ENCODE results near the gene ARPC2. TPM values are rescaled to one million over a fixed set of nuclear protein-coding genes. Genes with fewer than 3 reads are reported as not detected.
A peak's percentile ranks its signal among the peaks of the same experiment; 100 is the strongest.

Gene ARPC2
- total and polyA plus RNA-seq, 2 of the 13 experiments (the other 11 are each of a cell fraction or from before 2014, with no cell fraction given): 168 to 303 TPM

DNA sequence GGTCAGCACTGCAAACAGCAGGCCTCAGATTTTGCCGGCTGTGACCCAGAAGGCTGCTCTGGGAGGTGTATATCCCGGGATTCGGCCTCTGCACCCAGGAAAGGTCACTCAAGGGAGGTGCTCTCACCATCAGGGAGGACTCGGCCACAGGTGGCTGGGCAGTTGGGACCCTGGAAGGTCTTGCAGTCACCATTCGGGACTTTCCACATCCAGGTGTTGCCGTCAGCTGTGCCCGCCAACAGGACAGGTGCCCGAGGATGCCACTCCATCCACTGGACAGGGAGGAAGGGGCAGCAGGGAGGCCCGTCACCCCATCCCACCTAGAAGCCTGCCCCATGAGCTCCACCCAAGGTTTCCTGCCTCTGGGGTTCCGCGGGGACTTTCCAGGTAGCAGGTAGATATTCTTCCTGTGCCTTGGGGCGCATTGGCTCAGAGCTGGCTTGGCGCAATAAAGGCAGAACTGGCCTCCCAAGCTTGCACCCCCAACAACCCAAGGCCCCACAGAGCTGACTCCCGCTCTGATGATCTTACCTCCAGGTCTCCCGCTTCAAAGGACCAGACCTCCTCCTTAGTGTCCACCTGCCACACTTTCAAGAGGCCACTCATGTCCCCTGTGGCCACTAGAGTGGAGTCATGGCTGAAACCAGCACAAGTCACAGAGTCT is 49.5 kb downstream of the ARPC2 start (continued):
- TF ChIP-seq NR2F2 (IDR thresholded peaks at IDR 0.05; ENCODE audit: borderline replicate concordance, low read depth): no peak
- peak; percentile 42 for TF ChIP-seq AGO2 (optimal IDR thresholded peaks at IDR 0.05; ENCODE audit: low read depth, low read length)
- no peak for TF ChIP-seq ZNF260 (CRISPR knock-in tag; IDR thresholded peaks at IDR 0.05; ENCODE audit: borderline replicate concordance, low read depth)
- no peak for TF ChIP-seq ZFP1 (CRISPR knock-in tag; IDR thresholded peaks at IDR 0.05)
- peak; percentile 18; the same call in 1 of the 2 replicates for TF ChIP-seq ZFY (CRISPR knock-in tag; IDR thresholded peaks at IDR 0.05)
- TF ChIP-seq FOSL2 (CRISPR knock-in tag; IDR thresholded peaks at IDR 0.05): no peak
- TF ChIP-seq MEF2D (CRISPR knock-in tag; IDR thresholded peaks at IDR 0.05): no peak
- no peak for TF ChIP-seq ZNF160 (CRISPR knock-in tag; IDR thresholded peaks at IDR 0.05)
- no peak for TF ChIP-seq ZNF562 (CRISPR knock-in tag; IDR thresholded peaks at IDR 0.05; ENCODE audit: borderline replicate concordance)
- TF ChIP-seq, protein P1, sequence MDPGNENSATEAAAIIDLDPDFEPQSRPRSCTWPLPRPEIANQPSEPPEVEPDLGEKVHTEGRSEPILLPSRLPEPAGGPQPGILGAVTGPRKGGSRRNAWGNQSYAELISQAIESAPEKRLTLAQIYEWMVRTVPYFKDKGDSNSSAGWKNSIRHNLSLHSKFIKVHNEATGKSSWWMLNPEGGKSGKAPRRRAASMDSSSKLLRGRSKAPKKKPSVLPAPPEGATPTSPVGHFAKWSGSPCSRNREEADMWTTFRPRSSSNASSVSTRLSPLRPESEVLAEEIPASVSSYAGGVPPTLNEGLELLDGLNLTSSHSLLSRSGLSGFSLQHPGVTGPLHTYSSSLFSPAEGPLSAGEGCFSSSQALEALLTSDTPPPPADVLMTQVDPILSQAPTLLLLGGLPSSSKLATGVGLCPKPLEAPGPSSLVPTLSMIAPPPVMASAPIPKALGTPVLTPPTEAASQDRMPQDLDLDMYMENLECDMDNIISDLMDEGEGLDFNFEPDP (CRISPR knock-in tag; conservative IDR thresholded peaks at IDR 0.05): no peak
- peak; percentile 34 for TF ChIP-seq ZEB1 (IDR thresholded peaks at IDR 0.05; ENCODE audit: insufficient replicate concordance, low read depth)
- TF ChIP-seq ZNF484 (CRISPR knock-in tag; IDR thresholded peaks at IDR 0.05; ENCODE audit: borderline replicate concordance, low read depth): no peak
- TF ChIP-seq, protein P2, sequence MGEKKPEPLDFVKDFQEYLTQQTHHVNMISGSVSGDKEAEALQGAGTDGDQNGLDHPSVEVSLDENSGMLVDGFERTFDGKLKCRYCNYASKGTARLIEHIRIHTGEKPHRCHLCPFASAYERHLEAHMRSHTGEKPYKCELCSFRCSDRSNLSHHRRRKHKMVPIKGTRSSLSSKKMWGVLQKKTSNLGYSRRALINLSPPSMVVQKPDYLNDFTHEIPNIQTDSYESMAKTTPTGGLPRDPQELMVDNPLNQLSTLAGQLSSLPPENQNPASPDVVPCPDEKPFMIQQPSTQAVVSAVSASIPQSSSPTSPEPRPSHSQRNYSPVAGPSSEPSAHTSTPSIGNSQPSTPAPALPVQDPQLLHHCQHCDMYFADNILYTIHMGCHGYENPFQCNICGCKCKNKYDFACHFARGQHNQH (CRISPR knock-in tag; IDR thresholded peaks at IDR 0.05): no peak
- no peak for TF ChIP-seq NONO (IDR thresholded peaks at IDR 0.05)
- no peak for TF ChIP-seq NONO (CRISPR knock-in tag; conservative IDR thresholded peaks at IDR 0.05)
- TF ChIP-seq CREB1 (IDR thresholded peaks at IDR 0.05): no peak
- no peak for TF ChIP-seq CREB1 (CRISPR knock-in tag; IDR thresholded peaks at IDR 0.05)
- TF ChIP-seq, protein P3, sequence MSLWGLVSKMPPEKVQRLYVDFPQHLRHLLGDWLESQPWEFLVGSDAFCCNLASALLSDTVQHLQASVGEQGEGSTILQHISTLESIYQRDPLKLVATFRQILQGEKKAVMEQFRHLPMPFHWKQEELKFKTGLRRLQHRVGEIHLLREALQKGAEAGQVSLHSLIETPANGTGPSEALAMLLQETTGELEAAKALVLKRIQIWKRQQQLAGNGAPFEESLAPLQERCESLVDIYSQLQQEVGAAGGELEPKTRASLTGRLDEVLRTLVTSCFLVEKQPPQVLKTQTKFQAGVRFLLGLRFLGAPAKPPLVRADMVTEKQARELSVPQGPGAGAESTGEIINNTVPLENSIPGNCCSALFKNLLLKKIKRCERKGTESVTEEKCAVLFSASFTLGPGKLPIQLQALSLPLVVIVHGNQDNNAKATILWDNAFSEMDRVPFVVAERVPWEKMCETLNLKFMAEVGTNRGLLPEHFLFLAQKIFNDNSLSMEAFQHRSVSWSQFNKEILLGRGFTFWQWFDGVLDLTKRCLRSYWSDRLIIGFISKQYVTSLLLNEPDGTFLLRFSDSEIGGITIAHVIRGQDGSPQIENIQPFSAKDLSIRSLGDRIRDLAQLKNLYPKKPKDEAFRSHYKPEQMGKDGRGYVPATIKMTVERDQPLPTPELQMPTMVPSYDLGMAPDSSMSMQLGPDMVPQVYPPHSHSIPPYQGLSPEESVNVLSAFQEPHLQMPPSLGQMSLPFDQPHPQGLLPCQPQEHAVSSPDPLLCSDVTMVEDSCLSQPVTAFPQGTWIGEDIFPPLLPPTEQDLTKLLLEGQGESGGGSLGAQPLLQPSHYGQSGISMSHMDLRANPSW (CRISPR knock-in tag; IDR thresholded peaks at IDR 0.05; ENCODE audit: borderline replicate concordance): no peak
- TF ChIP-seq RBAK (CRISPR knock-in tag; IDR thresholded peaks at IDR 0.05): no peak
- TF ChIP-seq ZNF30 (CRISPR knock-in tag; IDR thresholded peaks at IDR 0.05): no peak
- TF ChIP-seq POLR2A (IDR thresholded peaks at IDR 0.05; ENCODE audit: insufficient read depth in 1 of 2, low read depth in 2 of 2, low read length in 2 of 2): 0 out of 4 replicates have a peak, but pooled peaks of 1 of the 2 experiments have one; percentile 13
- TF ChIP-seq KDM2A (CRISPR knock-in tag; IDR thresholded peaks at IDR 0.05; ENCODE audit: borderline replicate concordance, low read depth): no peak
- TF ChIP-seq PAX8 (CRISPR knock-in tag; IDR thresholded peaks at IDR 0.05; ENCODE audit: borderline replicate concordance): no peak
- no peak for TF ChIP-seq ZNF496 (CRISPR knock-in tag; IDR thresholded peaks at IDR 0.05; ENCODE audit: insufficient replicate concordance)
